K562 (cell line): ENCODE results near the gene RNF214. TPM values are rescaled to one million over a fixed set of nuclear protein-coding genes. Genes with fewer than 3 reads are reported as not detected.

Experiments
- ATAC-seq: fragments of 200-7000 bp; cut with Tn5 transposase; 3 replicates; pipeline ENCODE4 v1.9.1; 2020; ENCODE audit warnings: moderate library complexity
- BruUV-seq: library from RNA; stranded (reverse); fragments of 400-500 nt; replicated peaks from 2 replicates; lab custom pipeline; 2021; lab: Mats Ljungman, UMichigan
- CTCF ChIA-PET: fragments of 300-600 bp; formaldehyde crosslinking; extraction: SDS; loops from one replicate; lab custom pipeline; 2021; ENCODE audit warnings: low intra/inter-chr PET ratio; lab: Yijun Ruan, JAX
- POLR2A ChIA-PET: fragments of 300-600, 350-650 bp; sonication (Branson Sonifier 250); formaldehyde crosslinking; extraction: SDS; loops from one replicate; lab custom pipeline; 2021; ENCODE audit warnings: antibody characterized with exemption, inconsistent platforms; lab: Yijun Ruan, JAX
- DNase-seq, 4 experiments: peaks; one replicate each; pipeline versions ENCODE4 v3.0.0 to v3.0.0-alpha.2; 2011 to 2018; ENCODE audit warnings: low spot score in 3 of 4, mixed read lengths in 3 of 4; ENCODE audit errors: extremely low read depth in 1 of 4
- FAIRE-seq: peaks from 2 replicates; lab custom pipeline; 2011; peaks lifted over from hg19 to GRCh38; lab: Jason Lieb, UNC
- H2AFZ ChIP-seq: 2 replicates; pipeline ENCODE4 v1.6.0; 2011; ENCODE audit warnings: low read depth, low read length, control low read depth, inconsistent platforms
- H3K27ac ChIP-seq: fragments of 200-600 bp; 3 replicates; pipeline ENCODE4 v1.8.0; 2011; ENCODE audit warnings: low read depth, mild to moderate bottlenecking, control low read depth, inconsistent platforms, low read length, moderate library complexity, mixed read lengths; ENCODE audit errors: extremely low read depth
- H3K27me3 ChIP-seq, 2 experiments: fragments of 300-600 bp in 1 of 2; 2 replicates in 1 of 2; 3 replicates in 1 of 2; pipeline versions ENCODE4 v1.6.0 to v1.8.0; 2011; ENCODE audit warnings: inconsistent platforms in 2 of 2, low read length in 2 of 2, mild to moderate bottlenecking in 1 of 2, mixed read lengths in 1 of 2, moderate library complexity in 1 of 2; ENCODE audit not compliant: control insufficient read depth in 2 of 2, insufficient read depth in 2 of 2
- H3K36me3 ChIP-seq: fragments of 300-600 bp; 3 replicates; pipeline ENCODE4 v1.8.0; 2011; ENCODE audit warnings: mild to moderate bottlenecking, low read length, inconsistent platforms; ENCODE audit not compliant: control insufficient read depth, insufficient read depth
- H3K4me1 ChIP-seq, 2 experiments: fragments of 200-600 bp in 1 of 2; replicated peaks in 1 of 2; 2 replicates in 1 of 2; 3 replicates in 1 of 2; pipeline versions ENCODE4 v1.5.1 to v1.8.0; 2011; ENCODE audit warnings: inconsistent platforms in 2 of 2, low read length in 2 of 2, mild to moderate bottlenecking in 1 of 2, mixed read lengths in 1 of 2, moderate library complexity in 1 of 2; ENCODE audit not compliant: control insufficient read depth in 2 of 2, insufficient read depth in 2 of 2
- H3K4me2 ChIP-seq: 2 replicates; pipeline ENCODE4 v1.6.1; 2011; ENCODE audit warnings: low read length, control low read depth, inconsistent platforms, mixed read lengths; ENCODE audit not compliant: insufficient read depth
- H3K4me3 ChIP-seq: fragments of 200-600 bp; sonication (generic), shearing (Covaris generic); 2 replicates; pipeline ENCODE4 v1.5.1; 2016; ENCODE audit warnings: control low read depth, inconsistent platforms
- H3K79me2 ChIP-seq: fragments of 200-600 bp; 3 replicates; pipeline ENCODE4 v1.8.0; 2011; ENCODE audit warnings: low read length, inconsistent platforms; ENCODE audit not compliant: control insufficient read depth, insufficient read depth
- H3K9ac ChIP-seq, 2 experiments: 2 replicates each; pipeline versions ENCODE4 v1.6.0 to v1.6.1; 2011; ENCODE audit warnings: low read depth in 2 of 2, low read length in 2 of 2, control low read depth in 1 of 2, inconsistent platforms in 1 of 2, mild to moderate bottlenecking in 1 of 2, mixed read lengths in 1 of 2; ENCODE audit not compliant: insufficient read depth in 1 of 2
- H3K9me1 ChIP-seq: one replicate; pipeline ENCODE4 v1.6.0; 2011; ENCODE audit warnings: inconsistent platforms, mild to moderate bottlenecking, low read length, moderate library complexity; ENCODE audit not compliant: control insufficient read depth, insufficient read depth
- H3K9me3 ChIP-seq: replicated peaks from 2 replicates; pipeline ENCODE4 v1.5.1; 2011; ENCODE audit warnings: low read depth, low read length, inconsistent platforms; ENCODE audit not compliant: control insufficient read depth, insufficient read depth
- H4K20me1 ChIP-seq: replicated peaks from 2 replicates; pipeline ENCODE4 v1.6.1; 2011; ENCODE audit warnings: low read length, inconsistent platforms, mixed read lengths; ENCODE audit not compliant: control insufficient read depth, insufficient read depth
- C11orf30 ChIP-seq: fragments of 450-650 bp; IDR thresholded peaks from 2 replicates; pipeline ENCODE4 v1.6.1; 2016; ENCODE audit warnings: low read depth, mild to moderate bottlenecking
- DMBX1 ChIP-seq: fragments of 250-450 bp; sonication (Bioruptor Pico); IDR thresholded peaks from 2 replicates; pipeline ENCODE4 v1.8.0; 2022; ENCODE audit warnings: inconsistent platforms, mild to moderate bottlenecking, moderate library complexity, borderline replicate concordance
- ELF2 ChIP-seq: fragments of 250-450 bp; sonication (Bioruptor Pico); IDR thresholded peaks from 2 replicates; pipeline ENCODE4 v1.5.0; 2021; ENCODE audit warnings: mild to moderate bottlenecking
- GATAD2A ChIP-seq: fragments of 450-650 bp; IDR thresholded peaks from 2 replicates; pipeline ENCODE4 v1.6.1; 2017
- HDGF ChIP-seq: fragments of 450-650 bp; IDR thresholded peaks from 2 replicates; pipeline ENCODE4 v1.6.1; 2016
- HNRNPUL1 ChIP-seq: fragments of 200-400 bp; formaldehyde crosslinking; IDR thresholded peaks from 2 replicates; pipeline ENCODE4 v1.6.1; 2017; ENCODE audit warnings: low read length
- ILF3 ChIP-seq: fragments of 450-650 bp; IDR thresholded peaks from 2 replicates; pipeline ENCODE4 v1.6.1; 2018; ENCODE audit warnings: antibody characterized with exemption, mild to moderate bottlenecking, moderate library complexity, borderline replicate concordance
- KLF1 ChIP-seq: fragments of 450-650 bp; IDR thresholded peaks from 2 replicates; pipeline ENCODE4 v1.6.1; 2016; ENCODE audit warnings: missing genetic modification characterization, missing compliant biosample characterization
- PML ChIP-seq: IDR thresholded peaks from 2 replicates; pipeline ENCODE4 v1.6.1; 2012; ENCODE audit warnings: low read length, inconsistent platforms
- POLR2A ChIP-seq: fragments of 450-650 bp; conservative IDR thresholded peaks from 2 replicates; pipeline ENCODE4 v1.6.1; 2016
- PTTG1 ChIP-seq: fragments of 450-650 bp; IDR thresholded peaks from 2 replicates; pipeline ENCODE4 v1.6.1; 2016; ENCODE audit warnings: low read depth, mild to moderate bottlenecking, missing genetic modification characterization, missing compliant biosample characterization
- RBM34 ChIP-seq: fragments of 200-400 bp; formaldehyde crosslinking; IDR thresholded peaks from 2 replicates; pipeline ENCODE4 v1.6.1; 2018; ENCODE audit warnings: low read length, borderline replicate concordance; ENCODE audit not compliant: insufficient read depth
- SMAD1 ChIP-seq: fragments of 150-350 bp; IDR thresholded peaks from 2 replicates; pipeline ENCODE4 v1.6.1; 2014; ENCODE audit warnings: low read length, low read depth; ENCODE audit not compliant: partially characterized antibody
- SOX6 ChIP-seq: fragments of 450-650 bp; IDR thresholded peaks from 2 replicates; pipeline ENCODE4 v1.6.1; 2014; ENCODE audit warnings: mild to moderate bottlenecking
- TCF15 ChIP-seq: fragments of 250-450 bp; sonication (Bioruptor Pico); IDR thresholded peaks from 2 replicates; pipeline ENCODE4 v1.8.0; 2022; ENCODE audit warnings: moderate library complexity, mild to moderate bottlenecking, inconsistent platforms
- TFE3 ChIP-seq: fragments of 450-650 bp; formaldehyde crosslinking; IDR thresholded peaks from 2 replicates; pipeline ENCODE4 v1.4.0; 2020; ENCODE audit warnings: mild to moderate bottlenecking, mixed read lengths
- TRIM28 ChIP-seq: fragments of 450-650 bp; IDR thresholded peaks from 2 replicates; pipeline ENCODE4 v1.6.1; 2017
- ZBTB17 ChIP-seq: fragments of 450-650 bp; formaldehyde crosslinking; IDR thresholded peaks from 2 replicates; pipeline ENCODE4 v1.4.0; 2020; ENCODE audit warnings: mild to moderate bottlenecking
- ZNF224 ChIP-seq: sonication (generic); formaldehyde crosslinking; IDR thresholded peaks from 2 replicates; pipeline ENCODE4 v1.8.0; 2022; ENCODE audit warnings: mild to moderate bottlenecking, missing genetic modification reagents
- ZNF316 ChIP-seq: fragments of 450-650 bp; IDR thresholded peaks from 2 replicates; pipeline ENCODE4 v1.6.1; 2016
- WGBS: fragments of 100-300 bp; shearing (Covaris generic); methylation state at CpG from one replicate; pipeline ENCODE4 v1.1.6; 2016; ENCODE audit warnings: low coverage, mixed read lengths; ENCODE audit not compliant: insufficient coverage; ENCODE audit errors: missing lambda C conversion rate; 5-methylcytosine and 5-hydroxymethylcytosine counted together
- in situ Hi-C: fragments of 300-500 bp; cut with MboI; formaldehyde crosslinking; loops from 4 replicates; pipeline ENCODE4 v1.15.0; 2018; ENCODE audit warnings: inconsistent platforms, mixed read lengths
- intact Hi-C: fragments of 100-400 bp; cut with micrococcal nuclease; formaldehyde crosslinking; loops from 2 replicates; pipeline ENCODE4 v1.14.2; 2022
- polyA plus RNA-seq, 8 experiments: library from polyadenylated mRNA; depleted of rRNA in 4 of 8; stranded (reverse) in 5 of 8; unstranded in 3 of 8; fragments of >200 nt; fragmentation: Nextera tagmentation in 2 of 8; fragmentation: Illumina TruSeq in 1 of 8; extraction: Ambion mirVana in 2 of 8; extraction: Trizol in 1 of 8; gene quantifications; 2 replicates each; pipeline versions ENCODE4 v1.2.1 to v1.2.3, GENCODE V29; 2011 to 2014; ENCODE audit warnings: inconsistent platforms in 1 of 8, missing spikeins in 1 of 8
- total RNA-seq, 7 experiments: library from RNA; depleted of rRNA in 6 of 7; stranded (reverse); fragments of >200 nt in 6 of 7; fragmentation: Illumina TruSeq in 2 of 7; extraction: Trizol in 2 of 7; gene quantifications; 2 replicates each; pipeline versions ENCODE4 v1.2.1 to v1.2.3, GENCODE V29; 2011 to 2021; ENCODE audit warnings: low replicate concordance in 1 of 7

RNF214 gene
- total and polyA plus RNA-seq, 9 of the 15 experiments (the other 6 are each of a cell fraction or from before 2014, with no cell fraction given): 6.6 to 24.8 (median 11.9) TPM

DNA sequence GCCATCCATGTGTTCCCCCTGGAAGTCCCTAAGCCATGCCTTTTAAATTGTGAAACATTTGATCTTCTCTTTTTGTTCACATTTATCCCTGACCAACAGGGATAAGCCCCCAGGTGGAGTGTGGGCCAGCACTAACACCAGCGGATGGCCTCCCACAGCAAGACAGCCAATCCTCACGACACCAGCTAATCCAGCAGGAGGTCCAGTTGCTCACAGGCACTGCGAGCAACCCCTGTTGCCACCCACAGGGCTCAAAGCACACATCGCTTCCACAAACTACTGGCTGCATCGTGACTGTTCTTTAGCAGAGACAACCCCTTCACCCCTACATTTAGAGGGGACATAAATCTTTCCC, 2.6 kb upstream of the RNF214 start (continued):
- TF ChIP-seq PTTG1 (no peak), ZBTB17 (CRISPR knock-in tag) (no peak), RBM34 (no peak)

GRCh38 chr11:117230286-117230961, 2.0 kb upstream of the RNF214 start:
- Histone ChIP-seq H3K4me2 (peak overlapping the region; percentile 97), H3K9me1 (no peaks in the 10 kb centered on the region), H3K27ac (no peak overlapping the region; the same call in 2 of the 3 replicates), H3K9ac (peak overlapping the region; percentile 61 to 91), H4K20me1 (no peaks in the 10 kb centered on the region; the same call in 1 of the 2 replicates), H3K27me3 (no peaks in the 10 kb centered on the region), H3K79me2 (peaks cover 45% of the 10 kb centered on the region), H3K36me3 (peaks cover 43% of the 10 kb centered on the region), H3K9me3 (no peaks in the 10 kb centered on the region), H3K4me3 (peak overlapping the region; percentile 85; the same call in 1 of the 2 replicates), H2AFZ (no peak overlapping the region), H3K4me1 (peaks cover 14 to 26% of the 10 kb centered on the region in 2 experiments; a peak in 4 of 5 replicates)
- POLR2A ChIA-PET: interaction anchor here (0.6 to 3.6 kb wide), 5 partner anchors 10 to 108 kb away, joined by 3 to 20 read pairs (median 3); no protein-coding TSS in a partner anchor
- no peak for TF ChIP-seq DMBX1 (CRISPR knock-in tag)
- TF ChIP-seq C11orf30: peak; percentile 35; the same call in 1 of the 2 replicates
- no peak for TF ChIP-seq SMAD1
- no peak for TF ChIP-seq HNRNPUL1
- TF ChIP-seq SOX6: no peak
- no peak for TF ChIP-seq ILF3
- TF ChIP-seq GATAD2A: no peak
- no peak for TF ChIP-seq TRIM28
- no peak for TF ChIP-seq KLF1
- TF ChIP-seq POLR2A: no peak
- TF ChIP-seq ZNF316: peak; percentile 52
- no peak for TF ChIP-seq TCF15
- no peak for TF ChIP-seq PML
- no peak for TF ChIP-seq ZNF224 (CRISPR knock-in tag)
- no peak for TF ChIP-seq TFE3 (CRISPR knock-in tag)
- TF ChIP-seq ELF2 (CRISPR knock-in tag): no peak
- TF ChIP-seq HDGF: no peak
- WGBS: 54% methylated on average over 12 of the region's 12 CpGs
- intact Hi-C loops (loop anchor here (5.0 kb wide), 1 partner anchor 97 kb away; the partner anchor contains the start of gene CEP164), in situ Hi-C loops (loop anchor here (25.0 kb wide), 1 partner anchor 718 kb away; no protein-coding TSS in a partner anchor)
- FAIRE-seq: no peak
- CTCF ChIA-PET: interaction anchor here (0.6 kb wide), 1 partner anchor 198 kb away, joined by 3 read pairs; no protein-coding TSS in a partner anchor
- no peak for DNase-seq
- ATAC-seq: no peak
- no TSS peak for BruUV-seq
